Cardiac fibroblast (primary cell): ENCODE results near the gene LSM3.

Experiments
- DNase-seq, 2 donors: peaks; one replicate each; pipeline versions ENCODE4 v3.0.0 to v3.0.0-alpha.2; 2010; ENCODE audit warnings: low read depth in 2 of 2
- H3K4me3 ChIP-seq, 2 donors: replicated peaks in 1 of 2; 1 replicate in 1 of 2; 2 replicates in 1 of 2; pipeline ENCODE4 v1.5.1; 2011; ENCODE audit warnings: low read depth in 2 of 2, low read length in 2 of 2, mild to moderate bottlenecking in 2 of 2, moderate library complexity in 1 of 2
- TF ChIP-seq, protein P1 (sequence below): IDR thresholded peaks from one replicate; pipeline ENCODE4 v1.5.1; 2011; ENCODE audit warnings: low read depth, mild to moderate bottlenecking, low read length, inconsistent platforms

Gene LSM3

DNA sequence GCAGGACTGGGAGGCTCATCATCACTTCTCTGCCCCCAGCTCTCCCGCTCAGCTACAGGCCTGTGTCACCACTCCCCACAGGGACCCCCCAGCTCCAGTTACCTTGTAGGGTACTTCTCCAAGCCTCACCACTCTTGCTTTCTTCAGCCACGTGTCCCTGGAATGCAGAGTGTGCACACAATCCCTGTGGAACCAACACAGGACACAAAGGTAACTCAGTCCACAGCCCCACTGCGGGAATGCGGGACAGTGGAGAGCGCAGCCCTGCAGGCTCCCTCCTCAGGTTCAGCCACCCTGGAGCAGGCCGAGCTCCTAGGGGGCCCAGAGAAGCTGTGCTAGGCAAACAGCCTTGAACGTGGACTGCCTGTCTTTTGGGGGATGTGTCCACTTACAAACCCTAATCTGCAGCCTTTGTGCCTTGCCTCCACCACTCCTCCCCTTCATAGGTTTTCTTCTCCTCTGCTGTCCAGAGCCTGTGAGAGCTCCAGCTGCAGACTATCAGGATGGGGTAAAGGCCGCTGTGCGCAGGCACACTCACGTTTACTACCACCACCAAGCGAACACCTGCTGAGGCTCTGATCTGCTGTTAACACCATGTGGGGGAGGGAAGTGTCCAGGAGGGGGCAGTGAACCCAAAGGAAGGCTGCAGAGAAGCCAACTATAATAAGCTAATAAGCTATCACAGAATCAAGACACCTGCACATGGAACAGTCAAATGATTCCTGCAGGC is 26.2 kb upstream of the LSM3 start:
- TF ChIP-seq, protein P1, sequence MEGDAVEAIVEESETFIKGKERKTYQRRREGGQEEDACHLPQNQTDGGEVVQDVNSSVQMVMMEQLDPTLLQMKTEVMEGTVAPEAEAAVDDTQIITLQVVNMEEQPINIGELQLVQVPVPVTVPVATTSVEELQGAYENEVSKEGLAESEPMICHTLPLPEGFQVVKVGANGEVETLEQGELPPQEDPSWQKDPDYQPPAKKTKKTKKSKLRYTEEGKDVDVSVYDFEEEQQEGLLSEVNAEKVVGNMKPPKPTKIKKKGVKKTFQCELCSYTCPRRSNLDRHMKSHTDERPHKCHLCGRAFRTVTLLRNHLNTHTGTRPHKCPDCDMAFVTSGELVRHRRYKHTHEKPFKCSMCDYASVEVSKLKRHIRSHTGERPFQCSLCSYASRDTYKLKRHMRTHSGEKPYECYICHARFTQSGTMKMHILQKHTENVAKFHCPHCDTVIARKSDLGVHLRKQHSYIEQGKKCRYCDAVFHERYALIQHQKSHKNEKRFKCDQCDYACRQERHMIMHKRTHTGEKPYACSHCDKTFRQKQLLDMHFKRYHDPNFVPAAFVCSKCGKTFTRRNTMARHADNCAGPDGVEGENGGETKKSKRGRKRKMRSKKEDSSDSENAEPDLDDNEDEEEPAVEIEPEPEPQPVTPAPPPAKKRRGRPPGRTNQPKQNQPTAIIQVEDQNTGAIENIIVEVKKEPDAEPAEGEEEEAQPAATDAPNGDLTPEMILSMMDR, result peak; percentile 13
- no peak for DNase-seq
- H3K4me3 ChIP-seq, result no peak overlapping the region

DNA sequence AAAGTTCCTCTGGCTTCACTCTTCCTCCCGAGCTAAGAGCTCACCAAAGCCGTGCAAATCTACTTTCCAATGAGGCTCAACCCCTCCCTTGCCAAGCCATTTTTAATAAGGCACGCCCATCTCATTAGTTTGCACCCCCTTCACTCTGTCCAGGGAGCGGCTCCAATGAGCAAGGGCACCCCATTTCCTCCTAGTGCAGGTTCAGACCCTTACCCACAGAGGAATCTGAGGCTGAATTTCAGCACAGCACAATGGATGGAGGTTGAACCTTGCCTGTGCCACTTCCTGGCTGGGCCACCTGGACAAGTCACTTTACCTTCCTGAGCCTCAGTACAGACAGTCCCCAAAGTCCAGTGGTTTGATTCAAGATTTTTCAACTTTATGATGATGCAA is 25.7 kb upstream of the LSM3 start:
- DNase-seq, result no peak
- TF ChIP-seq, protein P1, result no peak
- H3K4me3 ChIP-seq, result no peak overlapping the region

DNA sequence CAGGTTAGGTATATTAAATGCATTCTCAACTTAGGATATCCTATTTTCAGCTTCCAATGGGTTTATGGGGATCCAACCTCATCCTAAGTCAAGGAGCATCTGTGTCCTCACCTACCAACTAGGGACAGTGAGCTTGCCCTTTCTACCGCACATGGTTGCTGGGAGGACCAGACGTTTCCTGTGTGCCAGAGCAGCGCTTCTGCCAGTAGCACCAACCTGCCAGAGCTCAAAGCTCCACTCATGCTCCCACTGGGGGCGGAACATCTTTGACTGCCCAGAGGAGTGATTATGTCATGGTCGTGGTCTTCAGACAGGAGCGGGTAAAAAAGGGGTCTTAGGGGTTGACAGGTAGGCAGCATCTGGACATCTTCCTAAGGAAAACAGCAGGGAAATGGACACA is 25.0 kb upstream of the LSM3 start:
- DNase-seq, result no peak
- TF ChIP-seq, protein P1, result no peak
- H3K4me3 ChIP-seq, result no peak overlapping the region

DNA sequence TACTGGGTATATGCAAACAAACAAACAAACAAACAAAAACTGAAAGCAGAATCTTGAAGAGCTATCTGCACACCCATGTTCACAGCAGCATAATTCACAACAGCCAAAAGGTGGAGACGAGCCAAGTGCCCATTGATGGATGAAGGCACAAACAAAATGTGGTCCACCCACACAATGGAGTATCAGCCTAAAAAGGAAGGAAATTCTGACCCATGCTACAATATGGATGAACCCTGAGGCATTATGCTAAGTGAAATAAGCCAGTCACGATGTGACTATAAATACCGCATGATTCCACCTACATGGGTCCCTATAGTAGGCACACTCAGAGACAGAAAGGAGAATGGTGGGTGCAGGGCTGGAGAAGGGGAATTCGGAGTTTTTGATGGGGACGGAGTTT is 24.3 kb upstream of the LSM3 start:
- no peak for DNase-seq
- H3K4me3 ChIP-seq, result no peak overlapping the region
- TF ChIP-seq, protein P1, result no peak

DNA sequence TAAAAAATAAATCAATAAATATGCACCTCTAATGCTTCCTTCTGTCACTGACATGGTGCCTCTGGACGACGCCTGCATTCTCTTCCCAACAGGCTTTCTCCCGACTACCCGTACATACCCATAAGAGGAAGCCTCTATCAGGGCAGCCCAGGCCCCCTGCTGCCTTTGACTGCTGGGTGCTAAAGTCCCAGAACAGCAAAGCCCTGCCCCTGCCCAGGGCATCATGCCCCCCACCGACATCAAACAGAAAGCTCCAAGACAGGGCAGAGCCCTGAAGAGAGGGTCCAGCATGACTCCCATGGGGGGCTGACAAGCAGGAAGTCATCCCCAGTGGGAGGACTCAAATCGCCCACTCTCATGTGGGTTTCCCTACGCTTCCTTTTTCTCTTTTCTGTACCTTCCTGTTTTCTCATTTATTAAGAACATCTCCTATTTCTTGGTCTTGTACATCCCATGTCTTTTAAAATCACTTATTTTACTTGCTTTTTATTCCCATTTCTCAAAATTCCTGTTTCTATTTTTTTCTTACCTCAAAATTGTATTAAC is 23.6 kb upstream of the LSM3 start:
- TF ChIP-seq, protein P1, result no peak
- no peak overlapping the region for H3K4me3 ChIP-seq
- DNase-seq, result no peak

DNA sequence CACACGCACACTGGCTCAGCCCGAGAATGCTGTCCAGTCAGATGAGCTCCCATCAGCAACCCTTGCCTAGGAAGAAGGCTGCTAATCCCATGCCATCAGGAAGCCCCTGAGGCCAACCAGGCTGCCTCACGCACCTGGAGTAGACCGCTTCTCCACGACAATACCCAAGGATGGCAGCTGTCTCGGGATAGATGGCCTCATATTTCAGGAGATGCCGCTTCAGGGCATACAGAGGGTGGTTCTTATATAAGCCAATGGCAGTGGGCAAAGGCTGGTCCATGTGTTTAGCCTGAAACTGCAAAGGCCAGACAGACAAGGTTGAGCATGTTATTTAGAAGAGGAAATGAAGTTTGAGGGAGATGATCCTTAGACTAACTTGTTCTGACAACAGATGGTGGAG is 22.4 kb upstream of the LSM3 start:
- no peak for DNase-seq
- TF ChIP-seq, protein P1, result no peak
- H3K4me3 ChIP-seq, result no peak overlapping the region
